ENCODE results near the gene MSLN. TPM values are rescaled to one million over a fixed set of nuclear protein-coding genes. Genes with fewer than 3 reads are reported as not detected.

The MSLN gene
- total and polyA plus RNA-seq, 2 experiments from 2014 or later = 0.10 TPM; not detected in 1

DNA sequence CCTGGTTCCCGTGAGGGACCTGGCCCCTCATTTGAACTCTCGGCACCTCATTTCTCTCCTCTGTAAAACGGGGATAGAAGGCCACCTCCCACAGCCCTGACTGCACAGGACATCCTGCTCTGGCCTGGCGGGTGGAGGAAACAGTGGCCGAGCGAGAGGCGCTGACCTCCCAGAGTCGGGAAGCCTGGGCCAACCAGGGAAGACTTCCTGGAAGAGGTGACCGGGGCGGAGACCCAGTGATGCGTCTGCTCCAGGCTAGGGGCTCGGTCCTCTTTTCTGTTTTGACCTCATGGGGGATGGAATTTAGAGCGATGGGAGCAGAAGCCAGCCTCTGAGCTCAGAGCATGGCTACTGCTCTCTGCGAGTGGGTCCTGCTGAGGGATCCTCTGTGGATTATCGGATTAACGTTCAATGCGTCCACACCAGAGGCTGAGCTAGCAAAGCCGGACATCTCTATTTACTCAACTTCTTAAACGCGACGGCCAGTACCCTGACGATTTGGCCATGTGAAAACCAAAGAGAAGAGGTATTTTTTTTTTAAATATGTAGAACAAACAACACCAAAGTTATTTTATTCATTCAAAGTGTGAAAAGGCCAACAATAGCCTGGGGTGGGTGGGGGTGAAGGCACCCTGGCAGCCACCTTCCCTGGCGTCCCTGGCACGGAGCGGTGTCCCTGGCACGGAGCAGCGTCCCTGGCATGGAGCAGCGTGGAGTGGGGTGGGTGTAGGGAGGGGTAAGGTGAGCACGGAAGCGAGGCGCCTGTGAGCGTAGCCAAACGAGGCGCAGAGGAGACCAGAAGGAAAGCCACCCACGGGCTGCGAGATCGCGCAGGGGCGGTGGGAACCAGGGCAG, 9.2 kb upstream of the MSLN start:
- peak; percentile 43 for DNase-seq (ENCODE audit: low spot score)
- H3K4me1 ChIP-seq (ENCODE audit: insufficient read depth) = peaks cover 5% of the 10 kb centered on the region
- no peaks in the 10 kb centered on the region for H4K20me1 ChIP-seq (replicated peaks; ENCODE audit: insufficient read depth)
- peak; percentile 58 for ATAC-seq
- H3K27ac ChIP-seq (ENCODE audit: low read depth) = no peak overlapping the region
- no peaks in the 10 kb centered on the region for H3K79me2 ChIP-seq (replicated peaks; ENCODE audit: insufficient read depth)
- H3K36me3 ChIP-seq (ENCODE audit: insufficient read depth) = no peaks in the 10 kb centered on the region
- peak overlapping the region; percentile 89; the same call in 1 of the 2 replicates for H2AFZ ChIP-seq
- H3K4me3 ChIP-seq = no peak overlapping the region
- no peaks in the 10 kb centered on the region for H3K9me2 ChIP-seq (ENCODE audit: insufficient read depth)
- H3F3A ChIP-seq (replicated peaks; ENCODE audit: low read depth) = 0 out of 2 replicates have a peak, but pooled peaks cover 5% of the 10 kb centered on the region
- Mint-ChIP-seq H3K9me3 (no peaks in the 10 kb centered on the region; the same call in 2 of the 3 replicates), H3K36me3 (ENCODE audit: low read depth) (no peaks in the 10 kb centered on the region), H3K4me1 (peaks cover 21% of the 10 kb centered on the region), H3K27ac (no peak overlapping the region), H3K27me3 (ENCODE audit: insufficient read depth, low read depth, poor library complexity) (peaks cover 19% of the 10 kb centered on the region), H3K4me3 (no peak overlapping the region; the same call in 2 of the 3 replicates)
- no peak overlapping the region for H3K4me2 ChIP-seq
- TF ChIP-seq CTCF (conservative IDR thresholded peaks at IDR 0.05; ENCODE audit: low read depth in 2 of 2) (no peak), STAT1 (IDR thresholded peaks at IDR 0.05; ENCODE audit: unreplicated experiment) (no peak), EZH2 (IDR thresholded peaks at IDR 0.05; ENCODE audit: low read depth, unreplicated experiment) (no peak), NANOG (IDR thresholded peaks at IDR 0.05; ENCODE audit: borderline replicate concordance) (no peak)
- TF ChIP-seq, protein P1, sequence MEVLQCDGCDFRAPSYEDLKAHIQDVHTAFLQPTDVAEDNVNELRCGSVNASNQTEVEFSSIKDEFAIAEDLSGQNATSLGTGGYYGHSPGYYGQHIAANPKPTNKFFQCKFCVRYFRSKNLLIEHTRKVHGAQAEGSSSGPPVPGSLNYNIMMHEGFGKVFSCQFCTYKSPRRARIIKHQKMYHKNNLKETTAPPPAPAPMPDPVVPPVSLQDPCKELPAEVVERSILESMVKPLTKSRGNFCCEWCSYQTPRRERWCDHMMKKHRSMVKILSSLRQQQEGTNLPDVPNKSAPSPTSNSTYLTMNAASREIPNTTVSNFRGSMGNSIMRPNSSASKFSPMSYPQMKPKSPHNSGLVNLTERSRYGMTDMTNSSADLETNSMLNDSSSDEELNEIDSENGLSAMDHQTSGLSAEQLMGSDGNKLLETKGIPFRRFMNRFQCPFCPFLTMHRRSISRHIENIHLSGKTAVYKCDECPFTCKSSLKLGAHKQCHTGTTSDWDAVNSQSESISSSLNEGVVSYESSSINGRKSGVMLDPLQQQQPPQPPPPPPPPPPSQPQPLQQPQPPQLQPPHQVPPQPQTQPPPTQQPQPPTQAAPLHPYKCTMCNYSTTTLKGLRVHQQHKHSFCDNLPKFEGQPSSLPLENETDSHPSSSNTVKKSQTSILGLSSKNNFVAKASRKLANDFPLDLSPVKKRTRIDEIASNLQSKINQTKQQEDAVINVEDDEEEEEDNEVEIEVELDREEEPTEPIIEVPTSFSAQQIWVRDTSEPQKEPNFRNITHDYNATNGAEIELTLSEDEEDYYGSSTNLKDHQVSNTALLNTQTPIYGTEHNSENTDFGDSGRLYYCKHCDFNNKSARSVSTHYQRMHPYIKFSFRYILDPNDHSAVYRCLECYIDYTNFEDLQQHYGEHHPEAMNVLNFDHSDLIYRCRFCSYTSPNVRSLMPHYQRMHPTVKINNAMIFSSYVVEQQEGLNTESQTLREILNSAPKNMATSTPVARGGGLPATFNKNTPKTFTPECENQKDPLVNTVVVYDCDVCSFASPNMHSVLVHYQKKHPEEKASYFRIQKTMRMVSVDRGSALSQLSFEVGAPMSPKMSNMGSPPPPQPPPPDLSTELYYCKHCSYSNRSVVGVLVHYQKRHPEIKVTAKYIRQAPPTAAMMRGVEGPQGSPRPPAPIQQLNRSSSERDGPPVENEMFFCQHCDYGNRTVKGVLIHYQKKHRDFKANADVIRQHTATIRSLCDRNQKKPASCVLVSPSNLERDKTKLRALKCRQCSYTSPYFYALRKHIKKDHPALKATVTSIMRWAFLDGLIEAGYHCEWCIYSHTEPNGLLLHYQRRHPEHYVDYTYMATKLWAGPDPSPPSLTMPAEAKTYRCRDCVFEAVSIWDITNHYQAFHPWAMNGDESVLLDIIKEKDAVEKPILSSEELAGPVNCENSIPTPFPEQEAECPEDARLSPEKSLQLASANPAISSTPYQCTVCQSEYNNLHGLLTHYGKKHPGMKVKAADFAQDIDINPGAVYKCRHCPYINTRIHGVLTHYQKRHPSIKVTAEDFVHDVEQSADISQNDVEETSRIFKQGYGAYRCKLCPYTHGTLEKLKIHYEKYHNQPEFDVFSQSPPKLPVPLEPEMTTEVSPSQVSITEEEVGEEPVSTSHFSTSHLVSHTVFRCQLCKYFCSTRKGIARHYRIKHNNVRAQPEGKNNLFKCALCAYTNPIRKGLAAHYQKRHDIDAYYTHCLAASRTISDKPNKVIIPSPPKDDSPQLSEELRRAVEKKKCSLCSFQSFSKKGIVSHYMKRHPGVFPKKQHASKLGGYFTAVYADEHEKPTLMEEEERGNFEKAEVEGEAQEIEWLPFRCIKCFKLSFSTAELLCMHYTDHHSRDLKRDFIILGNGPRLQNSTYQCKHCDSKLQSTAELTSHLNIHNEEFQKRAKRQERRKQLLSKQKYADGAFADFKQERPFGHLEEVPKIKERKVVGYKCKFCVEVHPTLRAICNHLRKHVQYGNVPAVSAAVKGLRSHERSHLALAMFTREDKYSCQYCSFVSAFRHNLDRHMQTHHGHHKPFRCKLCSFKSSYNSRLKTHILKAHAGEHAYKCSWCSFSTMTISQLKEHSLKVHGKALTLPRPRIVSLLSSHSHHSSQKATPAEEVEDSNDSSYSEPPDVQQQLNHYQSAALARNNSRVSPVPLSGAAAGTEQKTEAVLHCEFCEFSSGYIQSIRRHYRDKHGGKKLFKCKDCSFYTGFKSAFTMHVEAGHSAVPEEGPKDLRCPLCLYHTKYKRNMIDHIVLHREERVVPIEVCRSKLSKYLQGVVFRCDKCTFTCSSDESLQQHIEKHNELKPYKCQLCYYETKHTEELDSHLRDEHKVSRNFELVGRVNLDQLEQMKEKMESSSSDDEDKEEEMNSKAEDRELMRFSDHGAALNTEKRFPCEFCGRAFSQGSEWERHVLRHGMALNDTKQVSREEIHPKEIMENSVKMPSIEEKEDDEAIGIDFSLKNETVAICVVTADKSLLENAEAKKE (CRISPR knock-in tag; IDR thresholded peaks at IDR 0.05) = no peak
- no peaks in the 10 kb centered on the region for H3K27me3 ChIP-seq (ENCODE audit: insufficient read depth)
